K562 (cell line): Measurements from ENCODE around the gene CHPF2. TPM values are rescaled to one million over a fixed set of nuclear protein-coding genes. Genes with fewer than 3 reads are reported as not detected.

Source experiments
- CBFB ChIP-seq: sonication (generic); formaldehyde crosslinking; IDR thresholded peaks from 2 replicates; pipeline ENCODE4 v1.4.0; 2020; ENCODE audit warnings: mild to moderate bottlenecking, missing genetic modification reagents
- ELF1 ChIP-seq: fragments of 200-800 bp; sonication (Bioruptor generic); IDR thresholded peaks from 2 replicates; pipeline ENCODE4 v1.6.1; 2016; ENCODE audit warnings: missing genetic modification characterization, missing compliant biosample characterization
- ELF2 ChIP-seq: fragments of 250-450 bp; sonication (Bioruptor Pico); IDR thresholded peaks from 2 replicates; pipeline ENCODE4 v1.5.0; 2021; ENCODE audit warnings: mild to moderate bottlenecking
- ESRRA ChIP-seq: fragments of 450-650 bp; IDR thresholded peaks from 2 replicates; pipeline ENCODE4 v1.6.1; 2014; ENCODE audit warnings: low read depth, mild to moderate bottlenecking, moderate library complexity, borderline replicate concordance
- GATAD2A ChIP-seq: fragments of 450-650 bp; IDR thresholded peaks from 2 replicates; pipeline ENCODE4 v1.6.1; 2017
- HDGF ChIP-seq: fragments of 450-650 bp; IDR thresholded peaks from 2 replicates; pipeline ENCODE4 v1.6.1; 2016
- KDM1A ChIP-seq, 2 experiments: fragments of 450-650 bp; IDR thresholded peaks; 2 replicates each; pipeline ENCODE4 v1.6.1; 2016; ENCODE audit warnings: mild to moderate bottlenecking in 2 of 2
- MEF2D ChIP-seq: conservative IDR thresholded peaks from 2 replicates; pipeline ENCODE4 v1.6.1; 2016; ENCODE audit warnings: low read depth, missing genetic modification characterization, missing compliant biosample characterization
- MTA3 ChIP-seq: fragments of 450-650 bp; formaldehyde crosslinking; IDR thresholded peaks from 2 replicates; pipeline ENCODE4 v1.6.1; 2017; ENCODE audit warnings: mild to moderate bottlenecking, borderline replicate concordance
- MTF1 ChIP-seq: fragments of 250-450 bp; sonication (Bioruptor Pico); IDR thresholded peaks from 2 replicates; pipeline ENCODE4 v1.9.0; 2021; ENCODE audit warnings: moderate library complexity, mild to moderate bottlenecking, inconsistent platforms, borderline replicate concordance
- RFX7 ChIP-seq: fragments of 250-450 bp; sonication (Bioruptor Pico); IDR thresholded peaks from 2 replicates; pipeline ENCODE4 v1.5.1; 2021; ENCODE audit warnings: mild to moderate bottlenecking
- SNRNP70 ChIP-seq: fragments of 200-400 bp; formaldehyde crosslinking; optimal IDR thresholded peaks from 2 replicates; pipeline ENCODE3; 2017; ENCODE audit warnings: low read depth, low read length
- TGIF2 ChIP-seq: sonication (generic); formaldehyde crosslinking; IDR thresholded peaks from 2 replicates; pipeline ENCODE4 v1.8.1; 2022; ENCODE audit warnings: mild to moderate bottlenecking, missing genetic modification reagents, moderate library complexity
- TRIM24 ChIP-seq, 2 experiments: fragments of 450-650 bp; IDR thresholded peaks; 2 replicates each; pipeline ENCODE4 v1.6.1; 2016
- ZNF134 ChIP-seq: fragments of 250-450 bp; sonication (Bioruptor Pico); conservative IDR thresholded peaks from 2 replicates; pipeline ENCODE4 v1.4.0; 2020
- ZNF444 ChIP-seq: fragments of 250-450 bp; sonication (Bioruptor Pico); IDR thresholded peaks from 2 replicates; pipeline ENCODE4 v1.4.0; 2020; ENCODE audit warnings: mild to moderate bottlenecking, moderate library complexity
- ZSCAN32 ChIP-seq: fragments of 450-650 bp; formaldehyde crosslinking; IDR thresholded peaks from 2 replicates; pipeline ENCODE4 v1.4.0; 2020; ENCODE audit warnings: mild to moderate bottlenecking, moderate library complexity
- polyA plus RNA-seq, 8 experiments: library from polyadenylated mRNA; depleted of rRNA in 4 of 8; stranded (reverse) in 5 of 8; unstranded in 3 of 8; fragments of >200 nt; fragmentation: Nextera tagmentation in 2 of 8; fragmentation: Illumina TruSeq in 1 of 8; extraction: Ambion mirVana in 2 of 8; extraction: Trizol in 1 of 8; gene quantifications; 2 replicates each; pipeline versions ENCODE4 v1.2.1 to v1.2.3, GENCODE V29; 2011 to 2014; ENCODE audit warnings: inconsistent platforms in 1 of 8, missing spikeins in 1 of 8
- total RNA-seq, 7 experiments: library from RNA; depleted of rRNA in 6 of 7; stranded (reverse); fragments of >200 nt in 6 of 7; fragmentation: Illumina TruSeq in 2 of 7; extraction: Trizol in 2 of 7; gene quantifications; 2 replicates each; pipeline versions ENCODE4 v1.2.1 to v1.2.3, GENCODE V29; 2011 to 2021; ENCODE audit warnings: low replicate concordance in 1 of 7
- TF ChIP-seq, protein P1 (sequence below): fragments of 250-450 bp; sonication (Bioruptor Pico); IDR thresholded peaks from 2 replicates; pipeline ENCODE4 v1.4.0; 2020; ENCODE audit warnings: mild to moderate bottlenecking, moderate library complexity
- TF ChIP-seq, protein P2 (sequence below): fragments of 450-650 bp; formaldehyde crosslinking; IDR thresholded peaks from 2 replicates; pipeline ENCODE4 v1.4.0; 2022; ENCODE audit warnings: missing genetic modification characterization
- TF ChIP-seq, protein P3 (sequence below): fragments of 450-650 bp; IDR thresholded peaks from 2 replicates; pipeline ENCODE4 v1.6.1; 2016; ENCODE audit warnings: mild to moderate bottlenecking
- TF ChIP-seq, protein P4 (sequence below): sonication (generic); formaldehyde crosslinking; IDR thresholded peaks from 2 replicates; pipeline ENCODE4 v1.9.0; 2022; ENCODE audit warnings: mild to moderate bottlenecking, missing genetic modification reagents
- TF ChIP-seq, protein P5 (sequence below), 2 experiments: IDR thresholded peaks; 2 replicates each; pipeline ENCODE4 v1.6.1; 2011; ENCODE audit warnings: borderline replicate concordance in 1 of 2, control low read depth in 1 of 2, low read depth in 1 of 2, low read length in 1 of 2, mild to moderate bottlenecking in 1 of 2, mixed read lengths in 1 of 2, moderate library complexity in 1 of 2; ENCODE audit not compliant: insufficient read depth in 1 of 2, insufficient read length in 1 of 2, poor library complexity in 1 of 2, severe bottlenecking in 1 of 2; ENCODE audit errors: extremely low read depth in 1 of 2

Gene CHPF2
- total and polyA plus RNA-seq, 9 of the 15 experiments (the other 6 are each of a cell fraction or from before 2014, with no cell fraction given), result 0.08 to 32.8 (median 10.5) TPM

DNA sequence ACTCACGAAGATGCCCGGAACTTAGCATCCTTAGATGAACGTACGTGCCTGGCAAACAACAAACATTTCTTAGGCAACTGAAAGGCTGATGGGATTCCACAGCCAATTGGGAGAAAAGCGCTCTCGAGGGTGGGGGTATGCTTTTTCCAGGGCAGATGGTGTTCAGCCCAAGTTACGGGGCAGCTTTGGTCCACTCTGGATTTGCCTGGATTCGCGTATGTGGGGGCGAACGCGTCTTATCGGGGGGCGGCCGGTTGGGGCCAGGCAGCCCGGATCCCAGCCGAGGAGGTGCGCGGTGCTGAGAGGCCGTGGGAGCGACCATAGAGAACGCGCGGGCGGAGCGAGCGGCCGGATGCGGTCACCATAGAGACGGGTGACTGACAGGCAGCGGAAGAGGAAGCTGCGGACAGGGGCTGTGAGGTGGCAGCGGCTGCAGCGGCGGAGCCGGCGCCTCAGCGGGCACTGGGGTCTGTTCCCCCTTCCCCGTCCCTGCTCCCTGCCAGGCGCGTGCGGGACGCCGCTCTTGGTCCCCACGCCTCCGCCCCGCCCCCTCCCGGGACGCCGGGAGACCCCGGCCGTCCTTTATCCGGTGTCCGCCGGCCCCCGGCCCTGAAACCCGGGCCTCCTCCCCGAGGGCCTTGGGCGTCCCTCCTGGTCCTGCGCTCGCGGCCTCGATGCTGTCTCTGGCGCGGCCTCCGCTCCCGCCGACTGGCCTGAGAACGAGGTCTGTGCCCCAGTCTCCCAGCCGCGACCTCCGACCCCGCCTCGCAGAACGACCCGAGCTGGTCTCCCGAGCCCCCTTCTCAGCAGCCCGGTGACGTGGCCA lies at the start of gene CHPF2 (continued):
- TF ChIP-seq, protein P1, sequence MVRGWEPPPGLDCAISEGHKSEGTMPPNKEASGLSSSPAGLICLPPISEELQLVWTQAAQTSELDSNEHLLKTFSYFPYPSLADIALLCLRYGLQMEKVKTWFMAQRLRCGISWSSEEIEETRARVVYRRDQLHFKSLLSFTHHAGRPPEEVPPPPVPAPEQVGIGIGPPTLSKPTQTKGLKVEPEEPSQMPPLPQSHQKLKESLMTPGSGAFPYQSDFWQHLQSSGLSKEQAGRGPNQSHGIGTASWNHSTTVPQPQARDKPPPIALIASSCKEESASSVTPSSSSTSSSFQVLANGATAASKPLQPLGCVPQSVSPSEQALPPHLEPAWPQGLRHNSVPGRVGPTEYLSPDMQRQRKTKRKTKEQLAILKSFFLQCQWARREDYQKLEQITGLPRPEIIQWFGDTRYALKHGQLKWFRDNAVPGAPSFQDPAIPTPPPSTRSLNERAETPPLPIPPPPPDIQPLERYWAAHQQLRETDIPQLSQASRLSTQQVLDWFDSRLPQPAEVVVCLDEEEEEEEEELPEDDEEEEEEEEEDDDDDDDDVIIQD (CRISPR knock-in tag), result no peak
- TF ChIP-seq MTF1 (CRISPR knock-in tag) (no peak), GATAD2A (0 out of 2 replicates have a peak, but pooled peaks have one; percentile 29), RFX7 (CRISPR knock-in tag) (no peak), MTA3 (peak; percentile 74; the same call in 1 of the 2 replicates), ESRRA (peak; percentile 81; the same call in 1 of the 2 replicates), TGIF2 (CRISPR knock-in tag) (peak; percentile 80; the same call in 1 of the 2 replicates), ZNF444 (CRISPR knock-in tag) (no peak), ELF1 (tag) (peak; percentile 88), ZNF134 (no peak; the same call in 1 of the 2 replicates), ZSCAN32 (no peak), CBFB (CRISPR knock-in tag) (peak; percentile 36; the same call in 1 of the 2 replicates), KDM1A (IDR thresholded peaks at IDR 0.05) (peak; percentile 69 to 71), SNRNP70 (no peak), TRIM24 (IDR thresholded peaks at IDR 0.05) (peak in 1 of 2 experiments; percentile 27; a peak in 1 of 4 replicates), MEF2D (no peak), ELF2 (CRISPR knock-in tag) (peak; percentile 89), HDGF (0 out of 2 replicates have a peak, but pooled peaks have one; percentile 47)
- TF ChIP-seq, protein P2, sequence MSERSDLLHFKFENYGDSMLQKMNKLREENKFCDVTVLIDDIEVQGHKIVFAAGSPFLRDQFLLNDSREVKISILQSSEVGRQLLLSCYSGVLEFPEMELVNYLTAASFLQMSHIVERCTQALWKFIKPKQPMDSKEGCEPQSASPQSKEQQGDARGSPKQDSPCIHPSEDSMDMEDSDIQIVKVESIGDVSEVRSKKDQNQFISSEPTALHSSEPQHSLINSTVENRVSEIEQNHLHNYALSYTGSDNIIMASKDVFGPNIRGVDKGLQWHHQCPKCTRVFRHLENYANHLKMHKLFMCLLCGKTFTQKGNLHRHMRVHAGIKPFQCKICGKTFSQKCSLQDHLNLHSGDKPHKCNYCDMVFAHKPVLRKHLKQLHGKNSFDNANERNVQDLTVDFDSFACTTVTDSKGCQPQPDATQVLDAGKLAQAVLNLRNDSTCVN (CRISPR knock-in tag), result 0 out of 2 replicates have a peak, but pooled peaks have one; percentile 54
- TF ChIP-seq, protein P3, sequence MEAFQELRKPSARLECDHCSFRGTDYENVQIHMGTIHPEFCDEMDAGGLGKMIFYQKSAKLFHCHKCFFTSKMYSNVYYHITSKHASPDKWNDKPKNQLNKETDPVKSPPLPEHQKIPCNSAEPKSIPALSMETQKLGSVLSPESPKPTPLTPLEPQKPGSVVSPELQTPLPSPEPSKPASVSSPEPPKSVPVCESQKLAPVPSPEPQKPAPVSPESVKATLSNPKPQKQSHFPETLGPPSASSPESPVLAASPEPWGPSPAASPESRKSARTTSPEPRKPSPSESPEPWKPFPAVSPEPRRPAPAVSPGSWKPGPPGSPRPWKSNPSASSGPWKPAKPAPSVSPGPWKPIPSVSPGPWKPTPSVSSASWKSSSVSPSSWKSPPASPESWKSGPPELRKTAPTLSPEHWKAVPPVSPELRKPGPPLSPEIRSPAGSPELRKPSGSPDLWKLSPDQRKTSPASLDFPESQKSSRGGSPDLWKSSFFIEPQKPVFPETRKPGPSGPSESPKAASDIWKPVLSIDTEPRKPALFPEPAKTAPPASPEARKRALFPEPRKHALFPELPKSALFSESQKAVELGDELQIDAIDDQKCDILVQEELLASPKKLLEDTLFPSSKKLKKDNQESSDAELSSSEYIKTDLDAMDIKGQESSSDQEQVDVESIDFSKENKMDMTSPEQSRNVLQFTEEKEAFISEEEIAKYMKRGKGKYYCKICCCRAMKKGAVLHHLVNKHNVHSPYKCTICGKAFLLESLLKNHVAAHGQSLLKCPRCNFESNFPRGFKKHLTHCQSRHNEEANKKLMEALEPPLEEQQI, result no peak
- TF ChIP-seq, protein P4, sequence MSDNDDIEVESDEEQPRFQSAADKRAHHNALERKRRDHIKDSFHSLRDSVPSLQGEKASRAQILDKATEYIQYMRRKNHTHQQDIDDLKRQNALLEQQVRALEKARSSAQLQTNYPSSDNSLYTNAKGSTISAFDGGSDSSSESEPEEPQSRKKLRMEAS (CRISPR knock-in tag), result peak; percentile 17
- TF ChIP-seq, protein P5, sequence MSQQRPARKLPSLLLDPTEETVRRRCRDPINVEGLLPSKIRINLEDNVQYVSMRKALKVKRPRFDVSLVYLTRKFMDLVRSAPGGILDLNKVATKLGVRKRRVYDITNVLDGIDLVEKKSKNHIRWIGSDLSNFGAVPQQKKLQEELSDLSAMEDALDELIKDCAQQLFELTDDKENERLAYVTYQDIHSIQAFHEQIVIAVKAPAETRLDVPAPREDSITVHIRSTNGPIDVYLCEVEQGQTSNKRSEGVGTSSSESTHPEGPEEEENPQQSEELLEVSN (IDR thresholded peaks at IDR 0.05; ENCODE audit: borderline replicate concordance in 1 of 2, extremely low read depth in 1 of 2, insufficient read depth in 1 of 2, insufficient read length in 1 of 2, low read depth in 1 of 2, low read length in 1 of 2, poor library complexity in 1 of 2, severe bottlenecking in 1 of 2), result peak; percentile 14 to 72
